PFSK-1 (cell line): Measurements from ENCODE around the gene POMT1.

Experiments
- POLR2AphosphoS5 ChIP-seq: IDR thresholded peaks from 2 replicates; pipeline ENCODE4 v1.6.1; 2012; ENCODE audit warnings: low read depth, mild to moderate bottlenecking, control low read depth, low read length, moderate library complexity
- REST ChIP-seq, 2 experiments: IDR thresholded peaks; 2 replicates each; pipeline versions ENCODE4 v1.6.1 to v1.8.0; 2011 to 2012; ENCODE audit warnings: low read depth in 2 of 2, low read length in 2 of 2, control low read depth in 1 of 2, inconsistent platforms in 1 of 2, mild to moderate bottlenecking in 1 of 2, moderate library complexity in 1 of 2; ENCODE audit not compliant: insufficient read depth in 1 of 2
- SIN3A ChIP-seq: IDR thresholded peaks from 2 replicates; pipeline ENCODE4 v1.6.1; 2012; ENCODE audit warnings: mild to moderate bottlenecking, low read length, moderate library complexity, borderline replicate concordance; ENCODE audit not compliant: insufficient read depth
- TAF1 ChIP-seq: IDR thresholded peaks from 2 replicates; pipeline ENCODE4 v1.6.1; 2012; ENCODE audit warnings: low read length, control low read depth, borderline replicate concordance; ENCODE audit not compliant: insufficient read depth

GRCh38 chr9:131516930-131517329 is 14.2 kb downstream of the POMT1 start:
- TF ChIP-seq POLR2AphosphoS5 (no peak), REST (IDR thresholded peaks at IDR 0.05; ENCODE audit: insufficient read depth in 1 of 2, low read depth in 2 of 2, low read length in 2 of 2) (no peak), SIN3A (no peak), TAF1 (no peak)
